Vagina (tissue), 2 donors: ENCODE results near the gene AKAP6.

Experiments used
- CTCF ChIP-seq, 3 experiments: fragments of 450-650 bp in 2 of 3; fragments of 200-600 bp in 1 of 3; sonication (generic) in 1 of 3; IDR thresholded peaks; one replicate each; pipeline ENCODE4 v1.5.1; 2017 to 2019; ENCODE audit warnings: antibody characterized with exemption in 3 of 3, mild to moderate bottlenecking in 2 of 3, moderate library complexity in 2 of 3
- POLR2A ChIP-seq, 2 donors: fragments of 450-650 bp; IDR thresholded peaks; one replicate each; pipeline ENCODE4 v1.6.1; 2017; ENCODE audit warnings: antibody characterized with exemption in 2 of 2, mild to moderate bottlenecking in 2 of 2, moderate library complexity in 2 of 2

- TF ChIP-seq POLR2A (IDR thresholded peaks at IDR 0.05): no peak
- TF ChIP-seq CTCF (IDR thresholded peaks at IDR 0.05): no peak
These were observed 43.1 kb downstream of the AKAP6 start for GRCh38 chr14:32372154-32372553.
